ENCODE results near the gene MSH5. TPM values are rescaled to one million over a fixed set of nuclear protein-coding genes. Genes with fewer than 3 reads are reported as not detected.

The MSH5 gene
- total RNA-seq, 1 donor from 2014 or later = 1.8 TPM

DNA sequence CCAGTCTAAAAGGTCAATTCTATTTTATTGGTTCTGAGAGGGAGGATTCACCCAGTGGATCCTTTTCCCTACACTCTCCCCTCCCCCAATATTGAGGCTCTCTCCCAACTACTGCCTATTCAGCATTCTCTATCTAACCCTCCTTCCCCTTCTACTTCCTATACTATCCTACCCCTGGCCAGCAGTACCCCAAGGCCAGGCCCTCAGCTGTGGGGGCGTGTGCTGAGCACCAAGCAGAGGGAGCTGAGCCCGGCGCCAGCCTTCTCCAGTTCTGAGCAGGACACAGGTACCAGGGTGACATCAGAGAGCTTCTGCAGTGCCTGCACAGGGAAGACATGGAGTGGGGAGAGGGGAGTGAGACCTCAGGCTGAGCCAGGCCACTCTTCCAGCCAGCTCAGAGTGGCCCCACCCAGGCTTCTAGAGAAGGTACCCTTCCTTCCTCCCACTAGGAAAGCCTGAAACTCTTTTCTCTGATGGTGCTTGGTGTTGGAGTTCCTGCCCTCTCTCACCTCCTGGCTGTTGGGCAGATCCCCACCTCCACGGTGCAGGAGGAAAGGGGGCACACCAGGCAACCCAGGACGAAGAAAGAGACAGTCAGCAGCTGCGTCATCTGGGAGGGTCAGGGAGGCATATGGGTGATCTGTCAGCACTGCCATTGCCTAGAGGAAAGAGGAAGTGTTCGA is 12.6 kb upstream of the MSH5 start:
- DNase-seq = peak; percentile 58
- intact Hi-C loops (cut with DNase I) = no loop called here
- ATAC-seq (ENCODE audit: poor library complexity) = no peak

DNA sequence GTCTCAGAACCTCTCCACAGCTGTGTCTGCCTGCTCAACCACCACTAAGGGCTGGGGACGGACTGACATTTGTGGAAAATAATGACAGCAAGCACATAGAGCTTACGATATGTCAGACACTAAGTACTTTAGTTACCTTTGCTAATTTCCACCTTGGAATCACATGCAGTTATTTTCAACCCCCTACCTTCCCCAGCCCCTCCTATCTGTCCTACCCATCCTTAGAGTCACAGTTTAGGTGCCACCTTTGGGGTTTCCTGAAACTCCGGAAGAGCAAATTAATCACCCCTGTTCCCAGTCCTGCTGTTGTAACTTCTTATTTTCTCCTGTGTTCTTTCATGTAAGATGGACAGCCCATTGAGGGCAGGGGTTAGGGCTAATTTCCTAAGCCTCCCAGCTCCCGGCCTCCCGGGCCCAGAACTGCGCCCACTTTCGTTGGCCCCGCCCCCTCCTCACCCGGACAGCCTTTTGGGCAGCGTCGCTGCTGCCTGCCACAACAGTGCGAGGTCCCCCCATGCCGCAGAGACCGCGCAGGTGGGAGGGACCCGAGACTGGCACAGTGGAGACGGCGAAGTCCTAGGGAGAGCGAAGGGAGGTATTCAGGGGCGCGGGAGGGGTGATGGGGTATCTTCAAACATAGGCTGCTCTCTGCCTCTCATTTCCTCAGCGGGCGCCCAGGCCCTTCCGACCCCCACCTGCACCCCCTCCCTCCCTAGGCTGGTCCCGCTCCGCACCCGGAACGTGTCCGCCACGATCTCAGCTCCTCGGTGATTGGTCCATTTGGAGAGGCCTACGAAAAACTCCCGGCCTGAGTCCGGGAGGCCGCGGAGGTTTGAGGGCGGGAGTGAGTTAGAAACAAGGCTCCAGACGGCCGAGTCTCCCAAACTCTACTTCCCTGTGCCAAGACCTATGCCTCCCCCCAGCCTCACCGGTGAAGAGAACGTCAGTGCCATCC is 11.8 kb upstream of the MSH5 start:
- intact Hi-C loops (cut with DNase I) = no loop called here
- ATAC-seq (ENCODE audit: poor library complexity) = no peak
- DNase-seq = no peak

DNA sequence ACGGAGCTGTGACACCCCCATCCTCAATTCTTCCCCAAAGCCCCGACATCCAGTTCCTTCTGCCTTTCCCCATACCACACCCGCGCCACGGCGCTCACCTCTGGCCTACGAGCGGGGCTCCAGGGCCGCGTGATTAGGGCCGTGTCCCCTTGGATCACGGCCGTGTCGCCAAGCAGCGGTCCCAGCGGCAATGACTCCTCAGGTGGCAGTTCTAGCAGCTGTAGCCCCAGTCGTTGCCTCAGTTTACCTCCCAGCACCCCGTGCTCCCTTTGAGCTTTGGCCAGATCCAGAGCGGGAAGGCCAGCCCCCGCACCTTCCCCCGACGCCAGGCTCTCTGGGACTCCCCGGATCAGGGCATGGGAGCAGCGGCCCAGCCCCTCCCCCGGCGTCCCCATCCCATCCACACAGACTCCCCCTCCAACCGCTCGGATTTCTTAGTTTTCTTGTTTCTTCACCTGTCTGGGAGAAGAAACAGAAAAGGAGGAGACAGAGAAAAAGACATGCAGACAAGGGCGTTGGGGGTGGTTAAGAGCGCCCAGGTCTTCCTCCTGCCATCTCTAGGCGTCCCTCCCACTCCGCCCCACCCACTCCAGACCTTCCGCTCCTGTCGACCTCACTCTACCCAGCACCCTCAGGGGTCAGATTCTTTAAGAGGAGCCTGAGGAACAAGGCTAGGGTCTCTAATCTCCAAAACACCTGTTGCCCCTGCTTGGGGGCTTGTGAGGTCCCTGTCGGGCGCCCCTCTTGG is 10.9 kb upstream of the MSH5 start, which contains the start of gene DDAH2:
TSS of gene DDAH2 (minus strand) at position 533 of the 748 bp plus-strand sequence. CDS start at position 395, 138 bp downstream.
- intact Hi-C loops (cut with DNase I) = no loop called here
- ATAC-seq (ENCODE audit: poor library complexity) (peak; percentile 42), DNase-seq (no peak)

DNA sequence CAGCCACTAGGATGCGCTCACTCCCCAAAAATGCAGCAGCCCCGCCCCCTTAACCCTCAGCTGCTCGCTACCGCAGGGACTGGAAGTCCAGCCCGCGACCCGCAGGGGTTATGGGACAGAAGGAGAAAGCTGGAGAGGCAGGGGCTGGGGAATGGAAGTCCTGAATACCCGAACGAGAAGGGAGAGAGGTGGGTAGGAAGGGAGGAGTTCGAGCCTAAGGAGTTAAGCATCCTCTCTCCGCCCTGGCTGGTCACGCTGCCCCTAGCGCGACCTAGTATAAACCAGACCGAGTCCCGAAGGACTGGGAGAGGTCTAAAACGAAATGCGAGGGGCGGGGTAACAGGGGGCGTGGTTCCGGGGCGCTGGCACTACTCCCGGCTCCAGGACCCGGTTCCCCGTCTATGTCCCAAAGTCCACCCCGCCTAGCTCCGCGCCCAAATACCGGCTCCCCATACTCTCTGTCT is 10.3 kb upstream of the MSH5 start:
- DNase-seq = peak; percentile 95
- intact Hi-C loops (cut with DNase I) = no loop called here
- peak; percentile 90 for ATAC-seq (ENCODE audit: poor library complexity)

DNA sequence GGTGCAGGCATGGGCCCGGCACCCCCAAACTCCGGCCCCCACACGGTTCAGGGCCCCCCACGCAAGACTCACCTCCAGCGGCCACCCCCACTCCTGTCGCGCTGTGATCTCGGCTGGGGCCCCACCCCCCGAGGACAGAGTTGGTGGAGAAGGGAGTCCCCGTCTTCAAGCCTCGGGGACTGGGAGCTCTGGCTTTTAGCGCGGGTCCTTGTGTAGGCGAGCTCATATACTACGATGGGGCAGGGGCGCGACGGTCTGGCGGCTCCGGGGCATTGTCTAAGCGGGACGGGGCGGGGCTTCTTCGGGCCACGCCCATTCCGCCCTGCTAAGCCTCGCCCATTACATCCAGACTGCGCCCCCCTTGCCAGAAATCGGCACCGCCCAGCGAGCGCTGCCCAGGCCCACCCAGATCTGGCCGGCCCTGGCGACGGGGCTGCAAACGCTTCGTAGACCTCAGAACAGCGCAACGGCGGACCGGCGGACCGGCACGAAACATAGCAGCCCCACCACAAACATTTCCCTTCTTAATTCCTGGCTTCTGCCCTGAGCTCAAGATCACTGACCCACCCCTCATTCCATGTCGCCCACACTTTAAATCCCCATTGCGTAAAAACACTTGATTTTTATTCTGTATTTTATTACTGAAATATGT is 9.7 kb upstream of the MSH5 start:
- intact Hi-C loops (cut with DNase I) = loop anchor here (10.0 kb wide), 1 partner anchor 105 kb away; no protein-coding TSS in a partner anchor
- peak; percentile 89 for ATAC-seq (ENCODE audit: poor library complexity)
- peak; percentile 96 for DNase-seq

DNA sequence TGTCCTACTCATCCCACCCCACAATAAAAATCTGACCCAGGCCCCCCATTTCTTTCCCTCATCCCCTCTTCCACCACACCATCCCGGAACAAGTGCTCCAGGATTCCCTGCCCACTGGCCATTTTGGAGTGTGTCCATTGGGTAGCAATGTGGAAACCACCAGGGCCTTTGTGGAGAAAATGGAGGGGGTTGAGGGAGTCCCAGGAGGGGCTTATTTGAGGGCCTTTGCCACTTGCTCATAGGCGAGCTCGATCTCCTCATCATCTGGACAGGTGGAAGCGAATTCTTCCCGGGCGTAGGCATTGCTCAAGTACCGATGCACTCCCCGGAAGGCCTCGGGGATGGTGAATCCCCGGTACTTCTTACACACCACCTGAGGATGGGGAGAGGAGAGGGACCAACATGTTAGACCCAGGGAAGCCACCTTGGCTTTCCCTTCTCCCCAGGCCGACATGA is 9.1 kb upstream of the MSH5 start:
- DNase-seq (no peak), ATAC-seq (ENCODE audit: poor library complexity) (no peak)
- intact Hi-C loops (cut with DNase I) = loop anchor here (10.0 kb wide), 1 partner anchor 104 kb away; no protein-coding TSS in a partner anchor

DNA sequence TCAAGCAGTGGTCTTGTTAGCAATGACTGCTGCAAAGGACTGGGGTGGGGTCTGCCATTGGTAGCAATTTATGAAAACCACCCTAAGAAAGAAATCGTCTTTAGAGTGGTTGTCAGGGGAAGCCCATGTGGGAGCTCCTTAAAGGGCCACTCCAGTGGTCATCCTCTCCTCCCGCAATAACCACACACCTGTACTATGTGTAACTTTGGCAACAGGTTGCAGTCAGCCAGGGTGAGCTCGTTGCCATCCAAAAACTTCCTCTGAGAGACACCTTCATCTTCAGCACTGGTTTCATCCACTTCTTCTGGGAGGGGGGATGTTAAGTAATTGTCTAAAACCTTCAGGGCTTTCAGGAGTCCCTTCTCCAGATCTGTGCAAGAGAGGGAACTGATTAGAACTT is 7.8 kb upstream of the MSH5 start:
- intact Hi-C loops (cut with DNase I) = loop anchor here (10.0 kb wide), 1 partner anchor 103 kb away; no protein-coding TSS in a partner anchor
- no peak for ATAC-seq (ENCODE audit: poor library complexity)
- DNase-seq = no peak

DNA sequence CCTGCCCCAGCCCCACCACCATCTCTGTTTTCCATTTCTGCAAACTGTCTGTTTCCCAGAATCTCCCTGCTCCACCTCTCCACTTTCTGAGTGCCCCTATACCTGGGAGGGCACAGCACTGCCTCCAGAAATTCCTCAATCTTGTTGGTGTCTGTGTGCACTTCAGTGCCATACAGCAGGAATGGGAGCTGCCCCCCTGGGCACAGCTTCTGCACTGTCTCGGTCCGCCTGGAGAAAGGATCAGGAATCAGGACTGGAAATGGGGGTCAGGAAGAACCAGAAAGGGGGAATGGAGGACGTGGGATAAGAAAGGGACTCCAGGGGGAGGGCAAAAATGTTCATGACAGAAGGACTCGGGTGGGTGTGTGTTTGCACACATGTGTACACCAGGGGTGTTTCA is 6.1 kb upstream of the MSH5 start:
- ATAC-seq (ENCODE audit: poor library complexity) (no peak), DNase-seq (no peak)
- intact Hi-C loops (cut with DNase I) = loop anchor here (10.0 kb wide), 1 partner anchor 101 kb away; no protein-coding TSS in a partner anchor

DNA sequence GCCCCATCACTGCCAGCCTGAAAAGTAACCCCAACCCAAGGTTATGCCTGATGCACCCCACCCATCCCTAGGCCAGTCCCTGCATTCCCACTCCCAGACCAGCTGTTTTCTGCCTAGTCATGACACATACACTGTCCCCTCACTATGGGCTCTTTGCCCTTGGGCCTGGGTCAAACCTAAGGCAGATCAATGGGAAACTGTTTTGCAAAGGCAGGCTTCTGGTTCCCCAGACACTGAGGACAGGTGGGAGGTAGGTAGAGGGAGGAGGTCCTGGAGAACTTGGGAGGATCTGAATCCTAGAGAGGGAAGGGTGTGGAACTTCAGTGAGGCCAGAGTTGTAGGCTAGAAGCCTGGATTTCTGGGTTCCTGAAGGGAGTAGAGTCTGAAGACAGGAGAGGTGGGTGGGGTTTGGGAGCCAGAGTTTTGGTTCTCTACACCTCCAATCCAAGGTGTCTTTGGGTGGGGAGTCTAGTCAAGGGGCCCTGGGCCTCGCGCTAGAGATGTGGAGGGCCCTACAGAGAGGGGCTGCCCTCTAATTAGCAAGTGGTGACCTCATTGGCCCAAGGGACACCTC is 5.5 kb upstream of the MSH5 start:
- no peak for DNase-seq

DNA sequence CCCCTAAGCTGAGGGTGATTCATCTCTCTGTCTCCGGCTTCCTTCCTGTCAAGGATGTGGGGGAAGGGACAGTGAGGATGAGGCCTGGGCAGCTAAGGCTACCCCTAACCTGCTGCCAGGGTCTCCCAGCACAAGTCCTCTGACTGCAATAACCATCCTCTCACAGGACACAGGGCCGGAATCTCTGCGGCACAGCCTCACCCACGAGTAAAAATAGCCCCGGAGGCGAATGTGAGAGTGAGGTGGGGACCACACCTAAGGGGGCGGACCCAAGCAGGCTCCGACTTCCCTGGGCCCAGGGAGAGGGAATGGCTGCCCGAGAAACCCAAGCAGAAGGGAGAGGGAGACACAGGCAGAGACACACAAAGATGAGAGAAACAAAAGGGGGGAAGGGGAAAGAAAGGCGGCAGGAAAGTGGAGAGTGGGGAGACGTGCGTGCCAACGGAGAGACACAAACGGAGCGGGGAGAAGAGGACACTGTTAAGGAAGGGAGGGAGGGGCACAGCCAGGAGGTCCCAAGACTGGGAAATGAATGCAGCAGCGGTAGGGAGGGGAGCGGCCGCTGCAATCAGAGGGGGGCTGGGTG is 4.9 kb upstream of the MSH5 start:
- DNase-seq = peak; percentile 63
- intact Hi-C loops (cut with DNase I) = loop anchor here (5.0 to 10.0 kb wide), 2 partner anchors 33 to 100 kb away; partner anchors contain the start of gene ABHD16A
- ATAC-seq (ENCODE audit: poor library complexity) = no peak

More for the DNA sequence above, 5.5 kb upstream of the MSH5 start:
- intact Hi-C loops (cut with DNase I) = loop anchor here (10.0 kb wide), 1 partner anchor 100 kb away; no protein-coding TSS in a partner anchor
- no peak for ATAC-seq (ENCODE audit: poor library complexity)

DNA sequence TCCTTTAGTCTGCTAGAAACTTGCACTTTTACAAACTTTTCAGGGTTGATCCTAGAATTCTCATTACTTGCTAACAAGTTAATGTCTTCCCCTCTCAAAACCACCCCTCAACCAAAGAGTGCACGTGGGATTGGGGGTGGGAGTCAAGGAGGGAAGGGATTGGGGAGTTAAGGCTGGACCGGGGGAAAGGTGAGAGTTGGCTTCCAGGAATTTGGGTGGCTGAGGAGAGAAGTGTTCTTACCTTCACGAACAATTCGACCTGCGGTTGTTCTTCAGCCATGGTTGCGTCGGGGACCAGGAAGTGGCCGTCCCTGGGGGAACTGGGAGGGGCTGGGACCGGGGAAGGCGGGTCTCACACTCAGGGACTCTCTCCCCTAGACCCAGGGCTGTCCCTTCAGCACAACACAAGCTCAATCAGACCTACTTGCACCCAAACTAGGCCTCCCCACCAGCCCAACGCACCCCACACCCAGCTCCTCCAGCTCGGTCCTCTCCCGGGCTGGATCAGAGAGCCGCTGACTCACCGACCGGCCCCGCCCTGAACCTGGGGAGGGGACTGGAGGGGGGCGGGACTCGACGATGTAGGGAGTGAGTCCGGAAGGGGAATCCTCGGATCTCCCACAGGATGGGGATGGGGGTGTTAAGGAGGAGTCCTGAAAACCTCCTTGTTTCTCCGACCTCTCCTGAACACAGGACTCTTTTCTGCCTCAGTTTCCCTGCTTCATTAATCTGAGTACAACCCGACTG is 3.6 kb upstream of the MSH5 start, which contains the start of gene CLIC1:
TSS of gene CLIC1 (minus strand) at position 510 of the 747 bp plus-strand sequence. CDS start at position 280, 230 bp downstream.
- DNase-seq (peak; percentile 91), ATAC-seq (ENCODE audit: poor library complexity) (peak; percentile 72)
- intact Hi-C loops (cut with DNase I) = loop anchor here (5.0 to 10.0 kb wide), 2 partner anchors 34 to 99 kb away; partner anchors contain the start of gene ABHD16A

DNA sequence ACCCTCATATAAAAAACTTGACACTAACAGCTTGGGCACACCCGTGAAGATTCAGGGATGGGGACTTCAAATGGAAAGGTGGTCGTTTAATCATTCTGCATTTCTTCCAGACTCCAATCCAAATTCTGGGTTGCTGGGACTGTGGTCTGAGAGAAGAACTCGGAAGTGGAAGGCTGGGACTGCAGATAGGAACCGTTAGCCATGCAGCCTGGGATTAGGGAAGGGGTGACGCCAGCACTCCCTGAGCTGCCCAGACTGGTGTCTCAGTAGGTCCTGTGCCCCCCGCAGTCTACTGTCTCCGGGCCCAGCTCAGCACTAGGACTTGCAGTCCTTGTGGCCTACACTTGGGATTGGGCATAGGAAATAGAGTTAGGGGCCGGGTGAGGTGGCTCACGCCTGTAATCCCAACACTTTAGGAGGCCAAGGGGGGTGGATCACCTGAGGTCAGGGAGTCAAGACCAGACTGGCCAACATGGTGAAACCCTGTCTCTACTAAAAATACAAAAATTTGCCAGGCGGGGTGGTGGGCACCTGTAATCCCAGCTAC is 3.0 kb upstream of the MSH5 start:
- ATAC-seq (ENCODE audit: poor library complexity) (no peak), DNase-seq (no peak)
- intact Hi-C loops (cut with DNase I) = loop anchor here (5.0 to 10.0 kb wide), 2 partner anchors 35 to 98 kb away; partner anchors contain the start of gene ABHD16A

DNA sequence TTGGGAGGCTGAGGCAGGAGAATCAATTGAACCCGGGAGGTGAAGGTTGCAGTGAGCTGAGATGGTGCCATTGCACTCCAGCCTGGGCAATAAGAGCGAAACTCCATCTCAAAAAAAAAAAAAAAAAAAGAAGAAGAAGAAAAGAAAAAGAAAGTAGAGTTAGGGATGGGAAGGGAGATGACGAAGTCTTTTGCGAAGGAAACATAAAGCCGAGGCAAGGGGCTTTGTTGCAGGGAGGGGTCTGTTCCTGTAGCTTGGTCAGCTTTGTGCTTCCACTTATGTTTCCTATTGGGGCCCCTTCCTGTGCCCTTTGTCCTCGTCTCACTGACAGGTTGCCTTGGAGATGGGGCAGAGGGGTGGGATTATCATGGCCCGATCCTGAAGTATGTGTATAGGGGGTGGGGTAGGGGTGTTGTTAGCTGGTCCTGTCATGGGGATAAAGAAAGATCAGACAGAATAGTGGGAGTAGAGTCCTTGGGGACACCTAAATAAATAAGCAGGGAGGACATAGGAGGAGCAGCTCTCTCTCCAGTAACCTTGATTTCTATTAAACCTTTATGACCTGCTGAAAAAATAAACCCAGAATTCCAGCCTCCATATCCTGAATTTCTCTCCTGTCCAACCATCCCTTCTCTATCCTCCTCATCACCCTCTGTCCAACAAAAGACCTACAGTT is 2.4 kb upstream of the MSH5 start:
- intact Hi-C loops (cut with DNase I) = loop anchor here (5.0 to 10.0 kb wide), 2 partner anchors 35 to 97 kb away; partner anchors contain the start of gene ABHD16A

DNA sequence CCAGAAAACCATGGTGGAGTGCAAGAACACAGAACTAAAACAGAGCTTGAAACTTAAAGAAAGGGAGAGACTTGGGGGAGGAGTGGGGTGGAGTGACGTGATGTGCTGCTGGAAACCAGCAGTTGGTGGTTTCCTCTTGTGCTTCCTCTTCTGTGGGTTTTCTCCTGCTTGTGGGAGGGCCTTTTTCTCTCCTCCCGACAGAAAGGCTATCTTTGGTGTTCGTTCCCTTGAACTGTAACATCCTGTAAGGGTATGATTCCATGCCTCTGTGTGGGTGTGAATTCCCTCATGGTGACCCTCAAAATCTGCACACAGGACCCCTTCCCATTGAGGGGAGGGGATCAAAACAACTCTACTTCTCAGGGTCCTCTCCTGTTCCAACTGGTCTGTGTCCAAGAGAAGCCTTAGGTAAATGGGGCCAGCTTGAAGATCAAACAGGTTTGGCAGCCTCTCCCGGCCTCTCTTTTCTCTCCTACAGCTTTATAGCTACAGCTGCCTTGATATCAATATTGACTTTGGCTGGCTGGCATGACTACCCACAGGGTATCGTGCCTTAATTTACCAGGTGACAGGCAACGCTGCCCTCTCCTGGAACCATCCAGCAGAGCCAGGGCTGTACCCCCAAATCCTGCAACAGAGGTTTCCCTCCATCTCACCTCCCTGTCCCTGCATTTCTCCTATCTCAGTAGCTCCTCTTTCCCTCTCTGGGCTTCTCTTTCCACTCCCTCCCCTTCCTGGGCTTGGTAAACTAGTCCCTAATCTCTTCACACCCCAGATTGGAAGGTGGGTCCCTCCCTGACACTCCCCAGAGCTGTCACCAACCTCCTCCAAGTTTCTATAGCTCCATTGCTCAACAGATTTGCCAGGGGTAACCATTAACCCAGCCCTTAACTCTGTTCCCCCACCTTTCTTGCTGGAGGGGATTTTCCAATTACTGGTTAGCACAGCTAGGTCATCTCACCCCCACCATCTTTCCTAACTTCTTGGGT is 1.5 kb upstream of the MSH5 start:
- no peak for ATAC-seq (ENCODE audit: poor library complexity)
- DNase-seq = no peak
- intact Hi-C loops (cut with DNase I) = loop anchor here (5.0 to 10.0 kb wide), 2 partner anchors 36 to 97 kb away; partner anchors contain the start of gene ABHD16A

More for the DNA sequence above, 2.4 kb upstream of the MSH5 start:
- no peak for DNase-seq
- no peak for ATAC-seq (ENCODE audit: poor library complexity)

Measured in Right ventricle myocardium superior (tissue), 1 donor.